ENCODE results near the gene ATP6V1D.

The ATP6V1D gene

GRCh38 chr14:67385618-67386017 lies 26.0 kb upstream of the ATP6V1D start:
- no peaks in the 10 kb centered on the region for H3K27me3 ChIP-seq (ENCODE audit: insufficient read depth, low read length)
- H3K27ac ChIP-seq (ENCODE audit: low read depth, low read length, poor library complexity, severe bottlenecking) = no peak overlapping the region
- no peak overlapping the region for H2AFZ ChIP-seq (ENCODE audit: low read length)
- H3K9ac ChIP-seq (ENCODE audit: low read length) = no peak overlapping the region
- no peak overlapping the region for H3K4me3 ChIP-seq (ENCODE audit: low read depth, low read length, poor library complexity, severe bottlenecking)
- H3F3A ChIP-seq (ENCODE audit: insufficient read depth, low read length) = no peaks in the 10 kb centered on the region
- no peaks in the 10 kb centered on the region for H3K9me2 ChIP-seq (ENCODE audit: low read depth, low read length)
- TF ChIP-seq EZH2 (IDR thresholded peaks at IDR 0.05; ENCODE audit: borderline replicate concordance, low read length) (no peak), CTCF (IDR thresholded peaks at IDR 0.05; ENCODE audit: low read length) (no peak)
- H3K4me2 ChIP-seq (ENCODE audit: low read length) = no peak overlapping the region
- H4K20me1 ChIP-seq (ENCODE audit: insufficient read depth, low read length) = no peaks in the 10 kb centered on the region
- peaks cover 67% of the 10 kb centered on the region for H3K36me3 ChIP-seq (ENCODE audit: insufficient read depth, low read length)
- no peaks in the 10 kb centered on the region for H3K4me1 ChIP-seq (ENCODE audit: insufficient read depth, low read length, severe bottlenecking)
- no peaks in the 10 kb centered on the region for H3K9me3 ChIP-seq (ENCODE audit: low read length)
- no peaks in the 10 kb centered on the region for H3K79me2 ChIP-seq (ENCODE audit: insufficient read depth, low read length)

- Histone ChIP-seq H3K4me1 (ENCODE audit: insufficient read depth, low read length, severe bottlenecking) (no peaks in the 10 kb centered on the region), H3K27ac (ENCODE audit: low read depth, low read length, poor library complexity, severe bottlenecking) (no peak overlapping the region), H3K4me2 (ENCODE audit: low read length) (no peak overlapping the region), H3K4me3 (ENCODE audit: low read depth, low read length, poor library complexity, severe bottlenecking) (no peak overlapping the region), H3K9ac (ENCODE audit: low read length) (no peak overlapping the region), H2AFZ (ENCODE audit: low read length) (no peak overlapping the region), H3K27me3 (ENCODE audit: insufficient read depth, low read length) (no peaks in the 10 kb centered on the region), H3F3A (ENCODE audit: insufficient read depth, low read length) (no peaks in the 10 kb centered on the region), H3K79me2 (ENCODE audit: insufficient read depth, low read length) (no peaks in the 10 kb centered on the region), H4K20me1 (ENCODE audit: insufficient read depth, low read length) (no peaks in the 10 kb centered on the region), H3K9me3 (ENCODE audit: low read length) (no peaks in the 10 kb centered on the region), H3K36me3 (ENCODE audit: insufficient read depth, low read length) (peaks cover 72% of the 10 kb centered on the region), H3K9me2 (ENCODE audit: low read depth, low read length) (no peaks in the 10 kb centered on the region)
- TF ChIP-seq EZH2 (IDR thresholded peaks at IDR 0.05; ENCODE audit: borderline replicate concordance, low read length) (no peak), CTCF (IDR thresholded peaks at IDR 0.05; ENCODE audit: low read length) (no peak)
These were observed 25.5 kb upstream of the ATP6V1D start for GRCh38 chr14:67385120-67385519.

- no peak overlapping the region for H2AFZ ChIP-seq (ENCODE audit: low read length)
- no peak overlapping the region for H3K27ac ChIP-seq (ENCODE audit: low read depth, low read length, poor library complexity, severe bottlenecking)
- no peaks in the 10 kb centered on the region for H3K79me2 ChIP-seq (ENCODE audit: insufficient read depth, low read length)
- no peaks in the 10 kb centered on the region for H3F3A ChIP-seq (ENCODE audit: insufficient read depth, low read length)
- no peaks in the 10 kb centered on the region for H3K9me2 ChIP-seq (ENCODE audit: low read depth, low read length)
- H3K27me3 ChIP-seq (ENCODE audit: insufficient read depth, low read length) = no peaks in the 10 kb centered on the region
- no peaks in the 10 kb centered on the region for H4K20me1 ChIP-seq (ENCODE audit: insufficient read depth, low read length)
- H3K9ac ChIP-seq (ENCODE audit: low read length) = no peak overlapping the region
- no peaks in the 10 kb centered on the region for H3K9me3 ChIP-seq (ENCODE audit: low read length)
- peaks cover 96% of the 10 kb centered on the region for H3K36me3 ChIP-seq (ENCODE audit: insufficient read depth, low read length)
- TF ChIP-seq EZH2 (IDR thresholded peaks at IDR 0.05; ENCODE audit: borderline replicate concordance, low read length) (no peak), CTCF (IDR thresholded peaks at IDR 0.05; ENCODE audit: low read length) (no peak)
- H3K4me1 ChIP-seq (ENCODE audit: insufficient read depth, low read length, severe bottlenecking) = no peaks in the 10 kb centered on the region
- H3K4me3 ChIP-seq (ENCODE audit: low read depth, low read length, poor library complexity, severe bottlenecking) = no peak overlapping the region
- H3K4me2 ChIP-seq (ENCODE audit: low read length) = no peak overlapping the region
These were observed 18.3 kb upstream of the ATP6V1D start for GRCh38 chr14:67377916-67378315.

Measured in OCI-LY1 (cell line).